DND-41 (cell line): Measurements from ENCODE around the gene ADAM20.

ENCODE experiments used
- EZH2 ChIP-seq: IDR thresholded peaks from 3 replicates; pipeline ENCODE4 v1.6.1; 2012; ENCODE audit warnings: borderline replicate concordance, low read depth, mild to moderate bottlenecking, moderate library complexity, low read length, inconsistent platforms; ENCODE audit not compliant: severe bottlenecking
- TF ChIP-seq, protein P1 (sequence below): IDR thresholded peaks from 2 replicates; pipeline ENCODE4 v1.5.1; 2012; ENCODE audit warnings: borderline replicate concordance, low read length, moderate library complexity, mild to moderate bottlenecking; ENCODE audit not compliant: poor library complexity, severe bottlenecking; ENCODE audit errors: extremely low read depth

- TF ChIP-seq, protein P1, sequence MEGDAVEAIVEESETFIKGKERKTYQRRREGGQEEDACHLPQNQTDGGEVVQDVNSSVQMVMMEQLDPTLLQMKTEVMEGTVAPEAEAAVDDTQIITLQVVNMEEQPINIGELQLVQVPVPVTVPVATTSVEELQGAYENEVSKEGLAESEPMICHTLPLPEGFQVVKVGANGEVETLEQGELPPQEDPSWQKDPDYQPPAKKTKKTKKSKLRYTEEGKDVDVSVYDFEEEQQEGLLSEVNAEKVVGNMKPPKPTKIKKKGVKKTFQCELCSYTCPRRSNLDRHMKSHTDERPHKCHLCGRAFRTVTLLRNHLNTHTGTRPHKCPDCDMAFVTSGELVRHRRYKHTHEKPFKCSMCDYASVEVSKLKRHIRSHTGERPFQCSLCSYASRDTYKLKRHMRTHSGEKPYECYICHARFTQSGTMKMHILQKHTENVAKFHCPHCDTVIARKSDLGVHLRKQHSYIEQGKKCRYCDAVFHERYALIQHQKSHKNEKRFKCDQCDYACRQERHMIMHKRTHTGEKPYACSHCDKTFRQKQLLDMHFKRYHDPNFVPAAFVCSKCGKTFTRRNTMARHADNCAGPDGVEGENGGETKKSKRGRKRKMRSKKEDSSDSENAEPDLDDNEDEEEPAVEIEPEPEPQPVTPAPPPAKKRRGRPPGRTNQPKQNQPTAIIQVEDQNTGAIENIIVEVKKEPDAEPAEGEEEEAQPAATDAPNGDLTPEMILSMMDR: no peak
- no peak for TF ChIP-seq EZH2
Observed at GRCh38 chr14:70571139-70571538, 36.3 kb upstream of the ADAM20 start.
